HepG2 (cell line): ENCODE measurements around the gene ATP5F1E. TPM values are rescaled to one million over a fixed set of nuclear protein-coding genes. Genes with fewer than 3 reads are reported as not detected.

ENCODE experiments used
- CC2D1A ChIP-seq: sonication (generic); formaldehyde crosslinking; IDR thresholded peaks from 2 replicates; pipeline ENCODE4 v1.8.1; 2023; ENCODE audit warnings: mild to moderate bottlenecking, missing genetic modification reagents
- DR1 ChIP-seq: sonication (generic); formaldehyde crosslinking; IDR thresholded peaks from 2 replicates; pipeline ENCODE4 v1.8.0; 2021; ENCODE audit warnings: mild to moderate bottlenecking, missing genetic modification reagents, inconsistent platforms
- FOXA3 ChIP-seq: IDR thresholded peaks from 2 replicates; pipeline ENCODE4 v1.6.1; 2016; ENCODE audit warnings: missing genetic modification reagents, missing compliant biosample characterization
- HIVEP1 ChIP-seq: sonication (generic); formaldehyde crosslinking; IDR thresholded peaks from 2 replicates; pipeline ENCODE4 v1.4.0; 2020; ENCODE audit warnings: mild to moderate bottlenecking, missing genetic modification reagents
- SPEN ChIP-seq: sonication (generic); formaldehyde crosslinking; IDR thresholded peaks from 2 replicates; pipeline ENCODE4 v1.5.1; 2020; ENCODE audit warnings: low read depth, mild to moderate bottlenecking, missing genetic modification reagents
- WIZ ChIP-seq: sonication (generic); formaldehyde crosslinking; IDR thresholded peaks from 2 replicates; pipeline ENCODE4 v1.5.1; 2020; ENCODE audit warnings: mild to moderate bottlenecking, missing genetic modification reagents
- ZMYM3 ChIP-seq: sonication (generic); formaldehyde crosslinking; IDR thresholded peaks from 2 replicates; pipeline ENCODE4 v1.5.1; 2020; ENCODE audit warnings: mild to moderate bottlenecking, missing genetic modification reagents
- ZNF101 ChIP-seq: sonication (generic); formaldehyde crosslinking; IDR thresholded peaks from 2 replicates; pipeline ENCODE4 v1.4.0; 2020; ENCODE audit warnings: mild to moderate bottlenecking, low read depth, missing genetic modification reagents, borderline replicate concordance
- ZNF350 ChIP-seq: sonication (generic); formaldehyde crosslinking; IDR thresholded peaks from 2 replicates; pipeline ENCODE4 v1.4.0; 2020; ENCODE audit warnings: mild to moderate bottlenecking, low read depth, missing genetic modification reagents, borderline replicate concordance
- ZNF414 ChIP-seq: sonication (generic); formaldehyde crosslinking; IDR thresholded peaks from 2 replicates; pipeline ENCODE4 v1.5.0; 2020; ENCODE audit warnings: missing genetic modification reagents
- ZNF552 ChIP-seq: sonication (generic); formaldehyde crosslinking; IDR thresholded peaks from 2 replicates; pipeline ENCODE4 v1.9.0; 2022; ENCODE audit warnings: missing genetic modification reagents, mild to moderate bottlenecking, borderline replicate concordance
- polyA plus RNA-seq, 8 experiments: library from polyadenylated mRNA; depleted of rRNA in 3 of 8; stranded (reverse) in 7 of 8; unstranded in 1 of 8; fragments of >200 nt; fragmentation: Illumina TruSeq in 4 of 8; extraction: Trizol in 4 of 8; gene quantifications; 2 replicates each; pipeline versions ENCODE4 v1.2.1 to v1.2.3, GENCODE V29; 2011 to 2016; ENCODE audit warnings: low read depth in 4 of 8, missing spikeins in 1 of 8, mixed read lengths in 1 of 8; ENCODE audit not compliant: insufficient read depth in 1 of 8
- total RNA-seq, 5 experiments: library from RNA; depleted of rRNA; stranded (reverse); fragments of >200 nt; fragmentation: Illumina TruSeq; extraction: Trizol; gene quantifications; 2 replicates each; pipeline ENCODE4 v1.2.3, GENCODE V29; 2016; ENCODE audit warnings: low read depth in 1 of 5
- TF ChIP-seq, protein P1 (sequence below): sonication (generic); formaldehyde crosslinking; conservative IDR thresholded peaks from 2 replicates; pipeline ENCODE4 v1.4.0; 2020; ENCODE audit warnings: missing genetic modification reagents
- TF ChIP-seq, protein P2 (sequence below): sonication (generic); formaldehyde crosslinking; IDR thresholded peaks from 2 replicates; pipeline ENCODE4 v1.8.1; 2022; ENCODE audit warnings: mild to moderate bottlenecking, missing genetic modification reagents
- TF ChIP-seq, protein P3 (sequence below): sonication (generic); formaldehyde crosslinking; IDR thresholded peaks from 2 replicates; pipeline ENCODE4 v1.9.0; 2021; ENCODE audit warnings: missing genetic modification reagents, borderline replicate concordance
- TF ChIP-seq, protein P4 (sequence below): IDR thresholded peaks from 2 replicates; pipeline ENCODE4 v1.6.1; 2016; ENCODE audit warnings: missing compliant biosample characterization, missing genetic modification reagents, borderline replicate concordance

The ATP5F1E gene
- total and polyA plus RNA-seq, 2 of the 13 experiments (the other 11 are each of a cell fraction or from before 2014, with no cell fraction given) = 121 to 134 TPM

- TF ChIP-seq, protein P1, sequence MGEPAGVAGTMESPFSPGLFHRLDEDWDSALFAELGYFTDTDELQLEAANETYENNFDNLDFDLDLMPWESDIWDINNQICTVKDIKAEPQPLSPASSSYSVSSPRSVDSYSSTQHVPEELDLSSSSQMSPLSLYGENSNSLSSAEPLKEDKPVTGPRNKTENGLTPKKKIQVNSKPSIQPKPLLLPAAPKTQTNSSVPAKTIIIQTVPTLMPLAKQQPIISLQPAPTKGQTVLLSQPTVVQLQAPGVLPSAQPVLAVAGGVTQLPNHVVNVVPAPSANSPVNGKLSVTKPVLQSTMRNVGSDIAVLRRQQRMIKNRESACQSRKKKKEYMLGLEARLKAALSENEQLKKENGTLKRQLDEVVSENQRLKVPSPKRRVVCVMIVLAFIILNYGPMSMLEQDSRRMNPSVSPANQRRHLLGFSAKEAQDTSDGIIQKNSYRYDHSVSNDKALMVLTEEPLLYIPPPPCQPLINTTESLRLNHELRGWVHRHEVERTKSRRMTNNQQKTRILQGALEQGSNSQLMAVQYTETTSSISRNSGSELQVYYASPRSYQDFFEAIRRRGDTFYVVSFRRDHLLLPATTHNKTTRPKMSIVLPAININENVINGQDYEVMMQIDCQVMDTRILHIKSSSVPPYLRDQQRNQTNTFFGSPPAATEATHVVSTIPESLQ (CRISPR knock-in tag) = peak; percentile 40
- TF ChIP-seq, protein P2, sequence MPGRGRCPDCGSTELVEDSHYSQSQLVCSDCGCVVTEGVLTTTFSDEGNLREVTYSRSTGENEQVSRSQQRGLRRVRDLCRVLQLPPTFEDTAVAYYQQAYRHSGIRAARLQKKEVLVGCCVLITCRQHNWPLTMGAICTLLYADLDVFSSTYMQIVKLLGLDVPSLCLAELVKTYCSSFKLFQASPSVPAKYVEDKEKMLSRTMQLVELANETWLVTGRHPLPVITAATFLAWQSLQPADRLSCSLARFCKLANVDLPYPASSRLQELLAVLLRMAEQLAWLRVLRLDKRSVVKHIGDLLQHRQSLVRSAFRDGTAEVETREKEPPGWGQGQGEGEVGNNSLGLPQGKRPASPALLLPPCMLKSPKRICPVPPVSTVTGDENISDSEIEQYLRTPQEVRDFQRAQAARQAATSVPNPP (CRISPR knock-in tag) = peak; percentile 99
- TF ChIP-seq ZNF414 (CRISPR knock-in tag) = peak; percentile 48; the same call in 1 of the 2 replicates
- TF ChIP-seq ZMYM3 (CRISPR knock-in tag) = peak; percentile 50; the same call in 1 of the 2 replicates
- peak; percentile 98 for TF ChIP-seq ZNF350
- no peak; the same call in 1 of the 2 replicates for TF ChIP-seq ZNF101
- peak; percentile 95 for TF ChIP-seq SPEN
- peak; percentile 94 for TF ChIP-seq DR1 (CRISPR knock-in tag)
- peak; percentile 97 for TF ChIP-seq ZNF552 (CRISPR knock-in tag)
- peak; percentile 98 for TF ChIP-seq CC2D1A (CRISPR knock-in tag)
- TF ChIP-seq FOXA3 (CRISPR knock-in tag) = peak; percentile 41
- peak; percentile 97 for TF ChIP-seq WIZ (CRISPR knock-in tag)
- TF ChIP-seq, protein P3, sequence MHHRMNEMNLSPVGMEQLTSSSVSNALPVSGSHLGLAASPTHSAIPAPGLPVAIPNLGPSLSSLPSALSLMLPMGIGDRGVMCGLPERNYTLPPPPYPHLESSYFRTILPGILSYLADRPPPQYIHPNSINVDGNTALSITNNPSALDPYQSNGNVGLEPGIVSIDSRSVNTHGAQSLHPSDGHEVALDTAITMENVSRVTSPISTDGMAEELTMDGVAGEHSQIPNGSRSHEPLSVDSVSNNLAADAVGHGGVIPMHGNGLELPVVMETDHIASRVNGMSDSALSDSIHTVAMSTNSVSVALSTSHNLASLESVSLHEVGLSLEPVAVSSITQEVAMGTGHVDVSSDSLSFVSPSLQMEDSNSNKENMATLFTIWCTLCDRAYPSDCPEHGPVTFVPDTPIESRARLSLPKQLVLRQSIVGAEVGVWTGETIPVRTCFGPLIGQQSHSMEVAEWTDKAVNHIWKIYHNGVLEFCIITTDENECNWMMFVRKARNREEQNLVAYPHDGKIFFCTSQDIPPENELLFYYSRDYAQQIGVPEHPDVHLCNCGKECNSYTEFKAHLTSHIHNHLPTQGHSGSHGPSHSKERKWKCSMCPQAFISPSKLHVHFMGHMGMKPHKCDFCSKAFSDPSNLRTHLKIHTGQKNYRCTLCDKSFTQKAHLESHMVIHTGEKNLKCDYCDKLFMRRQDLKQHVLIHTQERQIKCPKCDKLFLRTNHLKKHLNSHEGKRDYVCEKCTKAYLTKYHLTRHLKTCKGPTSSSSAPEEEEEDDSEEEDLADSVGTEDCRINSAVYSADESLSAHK = peak; percentile 90
- TF ChIP-seq HIVEP1 = peak; percentile 95
- TF ChIP-seq, protein P4, sequence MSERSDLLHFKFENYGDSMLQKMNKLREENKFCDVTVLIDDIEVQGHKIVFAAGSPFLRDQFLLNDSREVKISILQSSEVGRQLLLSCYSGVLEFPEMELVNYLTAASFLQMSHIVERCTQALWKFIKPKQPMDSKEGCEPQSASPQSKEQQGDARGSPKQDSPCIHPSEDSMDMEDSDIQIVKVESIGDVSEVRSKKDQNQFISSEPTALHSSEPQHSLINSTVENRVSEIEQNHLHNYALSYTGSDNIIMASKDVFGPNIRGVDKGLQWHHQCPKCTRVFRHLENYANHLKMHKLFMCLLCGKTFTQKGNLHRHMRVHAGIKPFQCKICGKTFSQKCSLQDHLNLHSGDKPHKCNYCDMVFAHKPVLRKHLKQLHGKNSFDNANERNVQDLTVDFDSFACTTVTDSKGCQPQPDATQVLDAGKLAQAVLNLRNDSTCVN (CRISPR knock-in tag) = peak; percentile 76
Observed at GRCh38 chr20:59032023-59032712, at the start of gene ATP5F1E (continued).
